Endometrium (tissue), 2 donors: ENCODE measurements around the gene EIF3A.
"Not testable (repeated sequence)": the region's sequence is repeated elsewhere in the genome, so short reads cannot be mapped to it uniquely, and the experiment has no call there.

Experiments
- FAIRE-seq: peaks from 2 replicates; lab custom pipeline; 2012; peaks lifted over from hg19 to GRCh38; lab: Jason Lieb, UNC
- donor health status: control.
- donor health status: control.

Gene EIF3A

GRCh38 chr10:119080521-119081259, at the start of gene EIF3A:
TSS of gene EIF3A (minus strand) at chr10:119080817. CDS start at chr10:119080676, 141 bp downstream.
- no peak for FAIRE-seq

GRCh38 chr10:119129721-119130120, 49.1 kb upstream of the EIF3A start:
- FAIRE-seq: no peak

- no peak for FAIRE-seq
Observed at GRCh38 chr10:119125942-119126341, 45.3 kb upstream of the EIF3A start.

- no peak for FAIRE-seq
Observed at GRCh38 chr10:119120875-119121274, 40.3 kb upstream of the EIF3A start.

- no peak for FAIRE-seq
Observed at GRCh38 chr10:119120413-119120867, 39.8 kb upstream of the EIF3A start.

GRCh38 chr10:119119400-119119799, 38.8 kb upstream of the EIF3A start:
- no peak for FAIRE-seq

GRCh38 chr10:119118231-119118630, 37.6 kb upstream of the EIF3A start:
- FAIRE-seq: no peak

- no peak for FAIRE-seq
Observed at GRCh38 chr10:119116326-119116951, 35.8 kb upstream of the EIF3A start.

GRCh38 chr10:119115926-119116325, 35.3 kb upstream of the EIF3A start:
- FAIRE-seq: no peak

- no peak for FAIRE-seq
Observed at GRCh38 chr10:119113751-119114732, 33.4 kb upstream of the EIF3A start.

- no peak for FAIRE-seq
Observed at GRCh38 chr10:119112056-119112455, 31.4 kb upstream of the EIF3A start.

GRCh38 chr10:119107771-119108170, 27.2 kb upstream of the EIF3A start:
- not testable (repeated sequence) for FAIRE-seq

- not testable (repeated sequence) for FAIRE-seq
Observed at GRCh38 chr10:119107106-119107505, 26.5 kb upstream of the EIF3A start.

- FAIRE-seq: not testable (repeated sequence)
Observed at GRCh38 chr10:119105899-119106298, 25.3 kb upstream of the EIF3A start.

GRCh38 chr10:119105155-119105554, 24.5 kb upstream of the EIF3A start:
- FAIRE-seq: no peak

- FAIRE-seq: no peak
Observed at GRCh38 chr10:119104654-119105015, 24.0 kb upstream of the EIF3A start.

GRCh38 chr10:119103903-119104653, 23.5 kb upstream of the EIF3A start, which contains the start of gene DENND10:
TSS of gene DENND10 (plus strand) at chr10:119104113. CDS start at chr10:119104143, 30 bp downstream.
- FAIRE-seq: no peak

GRCh38 chr10:119103241-119103902, 22.8 kb upstream of the EIF3A start:
- FAIRE-seq: no peak

- no peak for FAIRE-seq
Observed at GRCh38 chr10:119101366-119102098, 20.9 kb upstream of the EIF3A start.
